Hepatocyte (in vitro differentiated cells): ENCODE measurements around the gene TRIM6.

Experiments used
- EZH2 ChIP-seq: fragments of 200-600 bp; sonication (generic); IDR thresholded peaks from 2 replicates; pipeline ENCODE4 v1.6.1; 2016; ENCODE audit warnings: antibody characterized with exemption, mild to moderate bottlenecking, borderline replicate concordance
- EZH2phosphoT487 ChIP-seq: fragments of 200-600 bp; sonication (generic); IDR thresholded peaks from one replicate; pipeline ENCODE4 v1.6.1; 2018; ENCODE audit warnings: antibody characterized with exemption, mild to moderate bottlenecking, low read depth, moderate library complexity; ENCODE audit not compliant: unreplicated experiment, severe bottlenecking
- TF ChIP-seq, protein P1 (sequence below): fragments of 200-600 bp; sonication (generic); IDR thresholded peaks from 2 replicates; pipeline ENCODE4 v1.5.1; 2016; ENCODE audit warnings: antibody characterized with exemption, mild to moderate bottlenecking; ENCODE audit not compliant: poor library complexity

GRCh38 chr11:5577101-5577500 is 19.3 kb upstream of the TRIM6 start:
- TF ChIP-seq, protein P1, sequence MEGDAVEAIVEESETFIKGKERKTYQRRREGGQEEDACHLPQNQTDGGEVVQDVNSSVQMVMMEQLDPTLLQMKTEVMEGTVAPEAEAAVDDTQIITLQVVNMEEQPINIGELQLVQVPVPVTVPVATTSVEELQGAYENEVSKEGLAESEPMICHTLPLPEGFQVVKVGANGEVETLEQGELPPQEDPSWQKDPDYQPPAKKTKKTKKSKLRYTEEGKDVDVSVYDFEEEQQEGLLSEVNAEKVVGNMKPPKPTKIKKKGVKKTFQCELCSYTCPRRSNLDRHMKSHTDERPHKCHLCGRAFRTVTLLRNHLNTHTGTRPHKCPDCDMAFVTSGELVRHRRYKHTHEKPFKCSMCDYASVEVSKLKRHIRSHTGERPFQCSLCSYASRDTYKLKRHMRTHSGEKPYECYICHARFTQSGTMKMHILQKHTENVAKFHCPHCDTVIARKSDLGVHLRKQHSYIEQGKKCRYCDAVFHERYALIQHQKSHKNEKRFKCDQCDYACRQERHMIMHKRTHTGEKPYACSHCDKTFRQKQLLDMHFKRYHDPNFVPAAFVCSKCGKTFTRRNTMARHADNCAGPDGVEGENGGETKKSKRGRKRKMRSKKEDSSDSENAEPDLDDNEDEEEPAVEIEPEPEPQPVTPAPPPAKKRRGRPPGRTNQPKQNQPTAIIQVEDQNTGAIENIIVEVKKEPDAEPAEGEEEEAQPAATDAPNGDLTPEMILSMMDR: no peak
- TF ChIP-seq EZH2 (no peak), EZH2phosphoT487 (no peak)
